C4-2B (cell line): Measurements from ENCODE around the gene DENND1C.

Experiments
- ZFX ChIP-seq: fragments of 450-650 bp; IDR thresholded peaks from 2 replicates; pipeline ENCODE4 v1.6.1; 2017
- TF ChIP-seq, protein P1 (sequence below): fragments of 450-650 bp; conservative IDR thresholded peaks from 2 replicates; pipeline ENCODE4 v1.5.1; 2017; ENCODE audit warnings: mild to moderate bottlenecking

- TF ChIP-seq, protein P1, sequence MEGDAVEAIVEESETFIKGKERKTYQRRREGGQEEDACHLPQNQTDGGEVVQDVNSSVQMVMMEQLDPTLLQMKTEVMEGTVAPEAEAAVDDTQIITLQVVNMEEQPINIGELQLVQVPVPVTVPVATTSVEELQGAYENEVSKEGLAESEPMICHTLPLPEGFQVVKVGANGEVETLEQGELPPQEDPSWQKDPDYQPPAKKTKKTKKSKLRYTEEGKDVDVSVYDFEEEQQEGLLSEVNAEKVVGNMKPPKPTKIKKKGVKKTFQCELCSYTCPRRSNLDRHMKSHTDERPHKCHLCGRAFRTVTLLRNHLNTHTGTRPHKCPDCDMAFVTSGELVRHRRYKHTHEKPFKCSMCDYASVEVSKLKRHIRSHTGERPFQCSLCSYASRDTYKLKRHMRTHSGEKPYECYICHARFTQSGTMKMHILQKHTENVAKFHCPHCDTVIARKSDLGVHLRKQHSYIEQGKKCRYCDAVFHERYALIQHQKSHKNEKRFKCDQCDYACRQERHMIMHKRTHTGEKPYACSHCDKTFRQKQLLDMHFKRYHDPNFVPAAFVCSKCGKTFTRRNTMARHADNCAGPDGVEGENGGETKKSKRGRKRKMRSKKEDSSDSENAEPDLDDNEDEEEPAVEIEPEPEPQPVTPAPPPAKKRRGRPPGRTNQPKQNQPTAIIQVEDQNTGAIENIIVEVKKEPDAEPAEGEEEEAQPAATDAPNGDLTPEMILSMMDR = peak; percentile 99
- TF ChIP-seq ZFX = no peak
Observed at GRCh38 chr19:6516659-6517291, 35.2 kb upstream of the DENND1C start.
